ENCODE results near the gene BMP7. TPM values are rescaled to one million over a fixed set of nuclear protein-coding genes. Genes with fewer than 3 reads are reported as not detected.

BMP7 gene
- total and polyA plus RNA-seq, 9 donors = 0.07 to 19.4 (median 0.83) TPM

DNA sequence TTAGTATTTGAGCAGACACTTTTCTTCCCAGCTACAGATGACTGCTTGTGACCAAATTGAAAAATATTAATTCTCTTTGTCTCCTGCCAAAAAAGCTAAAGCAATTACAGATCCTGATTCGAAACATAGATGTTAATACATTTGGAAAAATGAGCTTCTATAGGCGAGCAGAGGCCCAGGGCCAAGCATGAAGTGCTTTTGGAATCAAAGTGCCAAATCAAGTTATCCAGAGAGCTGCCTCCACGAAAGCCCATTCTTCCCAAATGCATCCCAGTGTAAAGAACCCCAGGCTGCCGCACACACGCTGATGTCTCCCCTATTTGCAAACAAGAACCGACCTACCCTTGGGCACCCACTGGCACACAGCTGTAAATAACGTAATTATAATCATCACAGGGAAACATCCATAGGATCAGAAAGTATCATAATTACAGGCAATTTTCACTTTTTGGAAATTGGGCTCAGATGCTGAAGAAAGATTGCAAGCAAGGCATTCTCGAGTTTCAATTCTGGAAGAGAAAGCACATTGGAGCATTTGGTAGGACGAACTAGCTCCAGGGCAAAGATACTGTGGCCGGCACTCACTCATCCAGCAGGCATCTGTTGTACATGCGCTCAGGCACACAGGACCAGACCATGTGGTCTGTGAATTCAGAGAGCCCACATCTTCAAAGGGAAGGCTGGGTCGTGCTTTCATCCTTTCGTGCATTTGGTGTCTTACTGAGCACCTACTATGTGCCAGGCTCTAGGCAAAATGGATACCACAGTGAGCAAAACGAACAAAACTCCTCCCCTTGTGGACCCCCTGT is 45.9 kb downstream of the BMP7 start:
- no peak for TF ChIP-seq POLR2A (IDR thresholded peaks at IDR 0.05)
- TF ChIP-seq CTCF (IDR thresholded peaks at IDR 0.05) = no peak
- no peak for TF ChIP-seq EP300 (IDR thresholded peaks at IDR 0.05)
- DNase-seq = no peak
- H3K27me3 ChIP-seq = no peaks in the 10 kb centered on the region
- H3K4me3 ChIP-seq = no peak overlapping the region
- no peaks in the 10 kb centered on the region for H3K36me3 ChIP-seq
- intact Hi-C loops (cut with DNase I) = no loop called here
- 77 to 83% (median 80%) methylated on average over 14 of the region's 14 CpGs for WGBS, 3 donors
- no peaks in the 10 kb centered on the region for H3K4me1 ChIP-seq (ENCODE audit: insufficient read depth)
- H3K9me3 ChIP-seq = no peaks in the 10 kb centered on the region
- no peak overlapping the region for H3K27ac ChIP-seq

DNA sequence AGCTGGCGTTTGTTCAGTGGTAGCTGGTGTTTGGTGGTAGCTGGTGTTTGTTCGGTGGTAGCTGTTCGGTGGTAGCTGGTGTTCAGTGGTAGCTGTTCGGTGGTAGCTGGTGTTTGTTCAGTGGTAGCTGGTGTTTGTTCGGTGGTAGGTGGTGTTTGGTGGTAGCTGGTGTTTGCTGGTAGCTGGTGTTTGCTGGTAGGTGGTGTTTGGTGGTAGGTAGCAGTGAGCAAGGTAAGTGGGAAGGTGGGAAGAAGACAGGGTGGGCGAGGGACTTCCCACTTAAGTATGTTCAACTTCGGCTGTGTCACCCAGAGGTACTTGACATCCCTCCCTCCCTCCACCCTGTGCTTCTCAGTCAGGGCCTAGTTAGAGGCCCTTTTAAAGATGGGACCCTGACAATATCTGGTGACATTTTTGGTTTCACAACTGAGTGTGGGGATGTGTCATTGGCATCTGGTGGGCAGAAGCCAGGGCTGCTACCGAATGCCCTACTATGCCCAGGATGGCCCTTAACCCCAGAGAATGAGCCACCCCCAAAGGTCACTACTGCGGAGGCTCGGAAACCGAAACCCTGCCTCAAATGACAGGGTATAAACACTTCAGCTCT is 47.3 kb downstream of the BMP7 start:
- intact Hi-C loops (cut with DNase I) = no loop called here
- 93 to 94% (median 94%) methylated on average over 11 of the region's 11 CpGs for WGBS, 3 donors
- TF ChIP-seq POLR2A (IDR thresholded peaks at IDR 0.05) (no peak), EP300 (IDR thresholded peaks at IDR 0.05) (no peak), CTCF (IDR thresholded peaks at IDR 0.05) (no peak)
- no peaks in the 10 kb centered on the region for H3K36me3 ChIP-seq
- no peaks in the 10 kb centered on the region for H3K4me1 ChIP-seq (ENCODE audit: insufficient read depth)
- no peak for DNase-seq
- H3K9me3 ChIP-seq = no peaks in the 10 kb centered on the region
- no peaks in the 10 kb centered on the region for H3K27me3 ChIP-seq
- H3K27ac ChIP-seq = no peak overlapping the region
- H3K4me3 ChIP-seq = no peak overlapping the region

GRCh38 chr20:57218489-57218888 is 48.0 kb downstream of the BMP7 start:
- no peaks in the 10 kb centered on the region for H3K9me3 ChIP-seq
- intact Hi-C loops (cut with DNase I) = no loop called here
- WGBS, 3 donors = 93 to 97% (median 95%) methylated on average over 5 of the region's 5 CpGs
- H3K36me3 ChIP-seq = no peaks in the 10 kb centered on the region
- TF ChIP-seq EP300 (IDR thresholded peaks at IDR 0.05) = no peak
- no peak for TF ChIP-seq POLR2A (IDR thresholded peaks at IDR 0.05)
- TF ChIP-seq CTCF (IDR thresholded peaks at IDR 0.05) = no peak
- no peak for DNase-seq
- no peaks in the 10 kb centered on the region for H3K4me1 ChIP-seq (ENCODE audit: insufficient read depth)
- H3K27me3 ChIP-seq = no peaks in the 10 kb centered on the region
- no peak overlapping the region for H3K4me3 ChIP-seq
- H3K27ac ChIP-seq = no peak overlapping the region

GRCh38 chr20:57217802-57218201 is 48.6 kb downstream of the BMP7 start:
- TF ChIP-seq POLR2A (IDR thresholded peaks at IDR 0.05) (no peak), EP300 (IDR thresholded peaks at IDR 0.05) (no peak), CTCF (IDR thresholded peaks at IDR 0.05) (no peak)
- Histone ChIP-seq H3K36me3 (no peaks in the 10 kb centered on the region), H3K27ac (no peak overlapping the region), H3K4me1 (ENCODE audit: insufficient read depth) (no peaks in the 10 kb centered on the region), H3K9me3 (no peaks in the 10 kb centered on the region), H3K4me3 (no peak overlapping the region), H3K27me3 (no peaks in the 10 kb centered on the region)
- intact Hi-C loops (cut with DNase I) = no loop called here
- no peak for DNase-seq
- whole genome bisulfite sequencing, 3 donors = 75 to 81% (median 80%) methylated on average over 9 of the region's 9 CpGs
